Endothelial cell of umbilical vein (primary cell): ENCODE measurements around the gene DCAF5. TPM values are rescaled to one million over a fixed set of nuclear protein-coding genes. Genes with fewer than 3 reads are reported as not detected.

Experiments
- BruUV-seq: library from RNA; stranded (reverse); fragments of 400-500 nt; replicated peaks from 2 replicates; lab custom pipeline; 2021; lab: Mats Ljungman, UMichigan
- CTCF ChIA-PET: fragments of 300-600, 350-600 bp; sonication (Branson Sonifier 250); formaldehyde crosslinking; loops from one replicate; lab custom pipeline; 2021; ENCODE audit warnings: antibody characterized with exemption, inconsistent platforms; lab: Charles Lee
- POLR2A ChIA-PET: fragments of 300-600, 350-600 bp; sonication (Branson Sonifier 250); formaldehyde crosslinking; loops from one replicate; lab custom pipeline; 2021; ENCODE audit warnings: antibody characterized with exemption, inconsistent platforms; lab: Charles Lee
- DNase-seq: peaks from one replicate; pipeline ENCODE4 v3.0.0-alpha.2; 2011; ENCODE audit warnings: low read depth, low spot score
- FAIRE-seq: peaks from 2 replicates; lab custom pipeline; 2011; peaks lifted over from hg19 to GRCh38; lab: Jason Lieb, UNC
- H2AFZ ChIP-seq: 2 replicates; pipeline ENCODE4 v1.6.0; 2012; ENCODE audit warnings: low read depth, low read length, control low read depth, inconsistent platforms
- H3K27ac ChIP-seq: 2 replicates; pipeline ENCODE4 v1.5.1; 2011; ENCODE audit warnings: low read depth, mild to moderate bottlenecking, control low read depth, low read length, moderate library complexity; ENCODE audit not compliant: insufficient read depth
- H3K27me3 ChIP-seq, 2 experiments: 2 replicates each; pipeline versions ENCODE4 v1.6.0 to v1.6.1; 2011; ENCODE audit warnings: low read length in 2 of 2, mixed read lengths in 1 of 2; ENCODE audit not compliant: control insufficient read depth in 2 of 2, insufficient read depth in 2 of 2
- H3K36me3 ChIP-seq, 2 experiments: 2 replicates in 1 of 2; 3 replicates in 1 of 2; pipeline ENCODE4 v1.5.1; 2011; ENCODE audit warnings: low read length in 2 of 2, mild to moderate bottlenecking in 1 of 2, moderate library complexity in 1 of 2; ENCODE audit not compliant: control insufficient read depth in 2 of 2, insufficient read depth in 2 of 2; ENCODE audit errors: extremely low read depth in 1 of 2
- H3K4me1 ChIP-seq: 3 replicates; pipeline ENCODE4 v1.5.1; 2011; ENCODE audit warnings: mild to moderate bottlenecking, low read length; ENCODE audit not compliant: control insufficient read depth, insufficient read depth; ENCODE audit errors: extremely low read depth
- H3K4me2 ChIP-seq: 2 replicates; pipeline ENCODE4 v1.6.1; 2011; ENCODE audit warnings: low read length, control low read depth, mixed read lengths; ENCODE audit not compliant: insufficient read depth
- H3K4me3 ChIP-seq, 3 experiments: fragments of 200-600 bp in 1 of 3; sonication (generic), shearing (Covaris generic) in 1 of 3; replicated peaks in 1 of 3; 2 replicates each; pipeline ENCODE4 v1.5.1; 2011 to 2016; ENCODE audit warnings: control low read depth in 3 of 3, low read length in 3 of 3, mild to moderate bottlenecking in 2 of 3, inconsistent platforms in 1 of 3, low read depth in 1 of 3, moderate library complexity in 1 of 3; ENCODE audit not compliant: insufficient read depth in 1 of 3
- H3K79me2 ChIP-seq: 2 replicates; pipeline ENCODE4 v1.6.0; 2012; ENCODE audit warnings: low read length, inconsistent platforms; ENCODE audit not compliant: control insufficient read depth, insufficient read depth
- H3K9ac ChIP-seq: replicated peaks from 2 replicates; pipeline ENCODE3; 2011; ENCODE audit warnings: low read length, control low read depth; ENCODE audit not compliant: insufficient read depth; ENCODE audit errors: extremely low read depth
- H3K9me1 ChIP-seq: replicated peaks from 3 replicates; pipeline ENCODE4 v1.6.0; 2011; ENCODE audit warnings: mild to moderate bottlenecking, low read length; ENCODE audit not compliant: control insufficient read depth, insufficient read depth; ENCODE audit errors: extremely low read depth
- H3K9me3 ChIP-seq: replicated peaks from 2 replicates; pipeline ENCODE4 v1.5.1; 2012; ENCODE audit warnings: low read length, inconsistent platforms; ENCODE audit not compliant: control insufficient read depth, insufficient read depth
- H4K20me1 ChIP-seq: replicated peaks from 2 replicates; pipeline ENCODE3; 2011; ENCODE audit warnings: mild to moderate bottlenecking, low read length; ENCODE audit not compliant: control insufficient read depth, insufficient read depth; ENCODE audit errors: extremely low read depth
- EZH2 ChIP-seq: IDR thresholded peaks from 2 replicates; pipeline ENCODE4 v1.6.1; 2012; ENCODE audit warnings: borderline replicate concordance, low read depth, mild to moderate bottlenecking, moderate library complexity, low read length, inconsistent platforms; ENCODE audit not compliant: severe bottlenecking
- FOS ChIP-seq: IDR thresholded peaks from 2 replicates; pipeline ENCODE4 v1.6.1; 2011; ENCODE audit warnings: mild to moderate bottlenecking, low read length, moderate library complexity, borderline replicate concordance; ENCODE audit not compliant: insufficient read depth
- GATA2 ChIP-seq: IDR thresholded peaks from 2 replicates; pipeline ENCODE4 v1.7.0; 2011; ENCODE audit warnings: low read depth, mild to moderate bottlenecking, moderate library complexity, mixed read lengths, low read length; ENCODE audit not compliant: insufficient read length, insufficient read depth
- JUN ChIP-seq: IDR thresholded peaks from 2 replicates; pipeline ENCODE4 v1.6.1; 2011; ENCODE audit warnings: borderline replicate concordance, low read depth; ENCODE audit not compliant: insufficient read length, insufficient read depth
- MAX ChIP-seq: IDR thresholded peaks from 2 replicates; pipeline ENCODE4 v1.6.1; 2011; ENCODE audit not compliant: insufficient read depth, insufficient read length
- MYC ChIP-seq: IDR thresholded peaks from one replicate; pipeline ENCODE4 v1.6.1; 2011; ENCODE audit warnings: mild to moderate bottlenecking, low read depth, low read length
- POLR2A ChIP-seq: IDR thresholded peaks from 2 replicates; pipeline ENCODE4 v1.6.1; 2012; ENCODE audit warnings: low read depth, mild to moderate bottlenecking, control low read depth, low read length
- POLR2AphosphoS5 ChIP-seq: IDR thresholded peaks from 2 replicates; pipeline ENCODE4 v1.6.1; 2012; ENCODE audit warnings: low read depth, mild to moderate bottlenecking, control low read depth, low read length, moderate library complexity; ENCODE audit not compliant: insufficient read depth
- dilution Hi-C: fragments of 300-500 bp; cut with MboI; formaldehyde crosslinking; loops from one replicate; pipeline ENCODE4 v1.15.0; 2019; ENCODE audit warnings: low sequenced_read_pairs; ENCODE audit not compliant: extremely low pct_ligation_motif_present
- intact Hi-C: fragments of 100-400 bp; cut with micrococcal nuclease; formaldehyde crosslinking; loops from one replicate; pipeline ENCODE4 v1.10.0; 2022
- polyA plus RNA-seq, 4 experiments: library from polyadenylated mRNA; depleted of rRNA in 3 of 4; stranded (reverse) in 3 of 4; unstranded in 1 of 4; fragments of >200 nt; gene quantifications; 2 replicates each; pipeline versions ENCODE4 v1.2.1 to v1.2.3, GENCODE V29; 2011 to 2012; ENCODE audit warnings: missing spikeins in 1 of 4
- total RNA-seq: library from RNA; stranded (reverse); gene quantifications from 2 replicates; pipeline ENCODE4 v1.2.3, GENCODE V29; 2021
- TF ChIP-seq, protein P1 (sequence below), 2 donors: IDR thresholded peaks; 1 replicate in 1 of 2; 2 replicates in 1 of 2; pipeline ENCODE4 v1.5.1; 2011; ENCODE audit warnings: low read length in 2 of 2, mild to moderate bottlenecking in 2 of 2, moderate library complexity in 2 of 2, control low read depth in 1 of 2, inconsistent platforms in 1 of 2, low read depth in 1 of 2; ENCODE audit not compliant: insufficient read depth in 1 of 2; ENCODE audit errors: extremely low read depth in 1 of 2

DCAF5 gene
- total and polyA plus RNA-seq, 2 donors (not counting 3 experiments of a cell fraction or from before 2014, with no cell fraction given): 37.9 to 52.5 TPM

DNA sequence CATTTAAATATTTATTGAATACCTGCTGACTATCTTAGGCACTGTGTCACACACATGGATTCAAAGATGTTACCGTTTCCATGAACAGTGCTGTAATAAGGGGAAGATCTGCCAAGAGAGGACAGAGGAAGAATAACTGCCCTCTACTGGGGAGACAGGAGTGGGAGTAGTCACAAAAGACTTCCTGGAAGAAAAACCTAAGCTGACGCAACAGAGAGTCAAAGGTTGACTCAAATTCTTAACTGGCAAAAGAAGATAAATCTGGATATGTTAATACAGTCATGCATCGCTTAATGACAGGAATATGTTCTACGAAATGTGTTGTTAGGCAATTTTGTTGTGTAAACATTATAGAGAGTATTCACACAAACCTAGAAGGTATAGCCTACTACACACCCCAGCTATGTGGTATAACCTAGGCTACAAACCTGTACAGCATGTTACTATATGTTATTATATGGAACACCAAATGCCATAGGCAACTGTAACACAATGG is 51.5 kb downstream of the DCAF5 start:
- no peaks in the 10 kb centered on the region for H3K79me2 ChIP-seq
- H3K4me2 ChIP-seq: no peak overlapping the region
- H3K9ac ChIP-seq: no peak overlapping the region
- FAIRE-seq (peak; percentile 35), DNase-seq (peak; percentile 80)
- no peak for TF ChIP-seq MAX
- TF ChIP-seq, protein P1, sequence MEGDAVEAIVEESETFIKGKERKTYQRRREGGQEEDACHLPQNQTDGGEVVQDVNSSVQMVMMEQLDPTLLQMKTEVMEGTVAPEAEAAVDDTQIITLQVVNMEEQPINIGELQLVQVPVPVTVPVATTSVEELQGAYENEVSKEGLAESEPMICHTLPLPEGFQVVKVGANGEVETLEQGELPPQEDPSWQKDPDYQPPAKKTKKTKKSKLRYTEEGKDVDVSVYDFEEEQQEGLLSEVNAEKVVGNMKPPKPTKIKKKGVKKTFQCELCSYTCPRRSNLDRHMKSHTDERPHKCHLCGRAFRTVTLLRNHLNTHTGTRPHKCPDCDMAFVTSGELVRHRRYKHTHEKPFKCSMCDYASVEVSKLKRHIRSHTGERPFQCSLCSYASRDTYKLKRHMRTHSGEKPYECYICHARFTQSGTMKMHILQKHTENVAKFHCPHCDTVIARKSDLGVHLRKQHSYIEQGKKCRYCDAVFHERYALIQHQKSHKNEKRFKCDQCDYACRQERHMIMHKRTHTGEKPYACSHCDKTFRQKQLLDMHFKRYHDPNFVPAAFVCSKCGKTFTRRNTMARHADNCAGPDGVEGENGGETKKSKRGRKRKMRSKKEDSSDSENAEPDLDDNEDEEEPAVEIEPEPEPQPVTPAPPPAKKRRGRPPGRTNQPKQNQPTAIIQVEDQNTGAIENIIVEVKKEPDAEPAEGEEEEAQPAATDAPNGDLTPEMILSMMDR (IDR thresholded peaks at IDR 0.05; ENCODE audit: extremely low read depth in 1 of 2, insufficient read depth in 1 of 2, low read depth in 1 of 2, low read length in 2 of 2): peak; percentile 61 to 70
- no peaks in the 10 kb centered on the region for H3K27me3 ChIP-seq
- intact Hi-C loops (loop anchor here (1.0 to 2.0 kb wide), 3 partner anchors 63 to 238 kb away; no protein-coding TSS in a partner anchor), dilution Hi-C loops (no loop called here)
- no peaks in the 10 kb centered on the region for H3K9me3 ChIP-seq
- BruUV-seq: no TSS peak
- no peak overlapping the region for H2AFZ ChIP-seq
- CTCF ChIA-PET: interaction anchor here (0.5 to 1.5 kb wide), 49 partner anchors 8 to 1218 kb away, joined by 3 to 38 read pairs (median 4); no protein-coding TSS in a partner anchor
- H4K20me1 ChIP-seq: no peaks in the 10 kb centered on the region
- H3K27ac ChIP-seq: peak overlapping the region; percentile 16
- H3K36me3 ChIP-seq: peaks cover 0 to 2% of the 10 kb centered on the region in 2 experiments
- no peak overlapping the region for H3K4me3 ChIP-seq
- no peaks in the 10 kb centered on the region for H3K9me1 ChIP-seq
- POLR2A ChIA-PET: interaction anchor here (0.8 kb wide), 1 partner anchor 124 kb away, joined by 3 read pairs; no protein-coding TSS in a partner anchor
- peaks cover 19% of the 10 kb centered on the region for H3K4me1 ChIP-seq

GRCh38 chr14:69097974-69098373 is 54.9 kb downstream of the DCAF5 start:
- no peak for DNase-seq
- H3K27ac ChIP-seq: no peak overlapping the region
- H3K9me1 ChIP-seq: no peaks in the 10 kb centered on the region
- no peaks in the 10 kb centered on the region for H3K9me3 ChIP-seq
- H3K27me3 ChIP-seq: no peaks in the 10 kb centered on the region
- intact Hi-C loops (no loop called here), dilution Hi-C loops (no loop called here)
- TF ChIP-seq POLR2A: no peak
- no peak for TF ChIP-seq MAX
- TF ChIP-seq, protein P1 (IDR thresholded peaks at IDR 0.05; ENCODE audit: extremely low read depth in 1 of 2, insufficient read depth in 1 of 2, low read depth in 1 of 2, low read length in 2 of 2): no peak
- TF ChIP-seq MYC: no peak
- TF ChIP-seq JUN: no peak
- no peak for TF ChIP-seq GATA2
- no peak for TF ChIP-seq POLR2AphosphoS5
- no peak for TF ChIP-seq EZH2
- no peak for TF ChIP-seq FOS
- FAIRE-seq: no peak
- H3K79me2 ChIP-seq: peaks cover 4% of the 10 kb centered on the region
- no peak overlapping the region for H3K9ac ChIP-seq
- H4K20me1 ChIP-seq: no peaks in the 10 kb centered on the region
- H2AFZ ChIP-seq: no peak overlapping the region
- peaks cover 0 to 2% of the 10 kb centered on the region in 2 experiments for H3K36me3 ChIP-seq
- H3K4me3 ChIP-seq: no peak overlapping the region
- ChIA-PET POLR2A (no interaction called here), CTCF (interaction anchor here (1.3 to 2.7 kb wide), 2 partner anchors 186 to 235 kb away, joined by 6 to 14 read pairs; no protein-coding TSS in a partner anchor)
- BruUV-seq: no TSS peak
- peaks cover 38% of the 10 kb centered on the region for H3K4me1 ChIP-seq
- H3K4me2 ChIP-seq: no peak overlapping the region
